ENCODE measurements around the gene CUL9. TPM values are rescaled to one million over a fixed set of nuclear protein-coding genes. Genes with fewer than 3 reads are reported as not detected.

Gene CUL9
- total and polyA plus RNA-seq, 3 experiments from 2014 or later, result 9.0 to 38.3 (median 35.3) TPM

DNA sequence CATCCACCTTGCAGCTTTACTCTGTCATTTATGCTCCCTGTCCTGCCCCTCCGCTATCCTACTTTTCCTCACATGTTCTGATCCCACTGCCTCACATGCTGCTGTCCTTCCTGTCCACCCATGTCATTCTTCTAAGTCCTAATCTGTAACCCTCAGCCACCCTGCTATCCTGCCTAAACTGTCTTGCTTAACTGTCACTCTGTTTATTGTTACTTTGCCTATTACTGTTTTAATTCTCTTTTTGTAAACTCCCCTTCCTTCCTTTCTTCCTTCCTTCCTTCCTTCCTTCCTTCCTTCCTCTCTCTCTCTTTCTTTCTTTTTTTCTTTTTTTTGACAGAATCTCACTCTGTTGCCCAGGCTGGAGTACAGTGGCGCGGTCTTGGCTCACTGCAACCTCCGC, 1.4 kb downstream of the CUL9 start:
- Mint-ChIP-seq H3K27ac (peak overlapping the region in 7 of 8 donors; percentile 62 to 97 (median 96)), H3K27me3 (peaks cover 0 to 2% of the 10 kb centered on the region in 2 donors), H3K4me3 (peak overlapping the region; percentile 28 to 97 (median 93)), H3K36me3 (peaks cover 7 to 63% (median 10%) of the 10 kb centered on the region in 3 donors), H3K9me3 (no peaks in the 10 kb centered on the region), H3K4me1 (peaks cover 46 to 64% (median 61%) of the 10 kb centered on the region in 3 donors)
- Histone ChIP-seq H3K4me1 (ENCODE audit: insufficient read depth, low read length) (peaks cover 58% of the 10 kb centered on the region), H3K27ac (ENCODE audit: low read depth, low read length) (peak overlapping the region; percentile 70), H3K4me3 (ENCODE audit: low read length) (peak overlapping the region; percentile 76), H3K36me3 (ENCODE audit: insufficient read depth, low read length) (peaks cover 12% of the 10 kb centered on the region), H3K27me3 (ENCODE audit: insufficient read depth, low read length, poor library complexity, severe bottlenecking) (no peaks in the 10 kb centered on the region), H3K9me3 (ENCODE audit: low read length) (no peaks in the 10 kb centered on the region)
- DNase-seq, result no peak
- ChIA-PET CTCF (interaction anchor here (1.6 kb wide), 1 partner anchor 46 kb away, joined by 6 read pairs; the partner anchor contains the start of gene DNPH1), POLR2A (interaction anchor here (1.7 kb wide), 1 partner anchor 11 kb away, joined by 9 read pairs; no protein-coding TSS in a partner anchor)

DNA sequence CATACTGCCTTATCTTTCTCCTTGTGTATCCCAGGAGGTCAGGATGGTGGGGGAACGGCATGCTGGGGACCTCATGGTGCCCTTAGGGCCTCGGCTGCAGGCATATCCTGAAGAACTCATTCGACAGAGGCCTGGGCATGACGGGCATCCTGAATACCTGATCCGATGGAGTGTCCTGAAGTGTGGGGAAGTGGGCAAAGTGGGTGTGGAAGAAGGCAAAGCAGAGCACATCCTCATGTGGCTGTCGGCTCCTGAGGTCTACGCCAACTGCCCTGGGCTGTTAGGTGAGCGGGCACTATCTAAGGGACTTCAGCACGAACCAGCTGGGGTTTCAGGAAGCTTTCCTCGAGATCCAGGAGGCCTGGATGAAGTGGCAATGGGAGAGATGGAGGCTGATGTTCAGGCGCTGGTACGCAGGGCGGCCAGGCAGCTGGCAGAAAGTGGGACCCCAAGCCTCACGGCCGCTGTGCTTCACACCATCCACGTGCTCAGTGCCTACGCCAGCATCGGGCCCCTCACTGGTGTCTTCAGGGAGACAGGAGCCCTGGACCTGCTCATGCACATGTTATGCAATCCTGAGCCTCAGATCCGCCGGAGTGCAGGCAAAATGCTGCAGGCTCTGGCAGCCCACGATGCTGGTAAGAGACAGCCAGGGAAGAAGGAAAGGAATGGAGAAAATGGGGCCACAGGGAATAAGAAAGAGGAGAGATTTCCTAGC, 2.4 kb downstream of the CUL9 start:
- no peak for DNase-seq
- Mint-ChIP-seq H3K27me3 (peaks cover 0 to 2% of the 10 kb centered on the region in 2 donors), H3K4me1 (peaks cover 44 to 64% (median 62%) of the 10 kb centered on the region in 3 donors), H3K27ac (peak overlapping the region in 5 of 8 donors; percentile 40 to 77 (median 51)), H3K36me3 (peaks cover 6 to 59% (median 10%) of the 10 kb centered on the region in 3 donors), H3K9me3 (no peaks in the 10 kb centered on the region), H3K4me3 (peak overlapping the region in 6 of 7 donors; percentile 8 to 97 (median 54))
- Histone ChIP-seq H3K36me3 (ENCODE audit: insufficient read depth, low read length) (peaks cover 7% of the 10 kb centered on the region), H3K9me3 (ENCODE audit: low read length) (no peaks in the 10 kb centered on the region), H3K27me3 (ENCODE audit: insufficient read depth, low read length, poor library complexity, severe bottlenecking) (no peaks in the 10 kb centered on the region), H3K4me1 (ENCODE audit: insufficient read depth, low read length) (peaks cover 58% of the 10 kb centered on the region), H3K4me3 (ENCODE audit: low read length) (no peak overlapping the region), H3K27ac (ENCODE audit: low read depth, low read length) (no peak overlapping the region)
- ChIA-PET POLR2A (no interaction called here), CTCF (no interaction called here)

DNA sequence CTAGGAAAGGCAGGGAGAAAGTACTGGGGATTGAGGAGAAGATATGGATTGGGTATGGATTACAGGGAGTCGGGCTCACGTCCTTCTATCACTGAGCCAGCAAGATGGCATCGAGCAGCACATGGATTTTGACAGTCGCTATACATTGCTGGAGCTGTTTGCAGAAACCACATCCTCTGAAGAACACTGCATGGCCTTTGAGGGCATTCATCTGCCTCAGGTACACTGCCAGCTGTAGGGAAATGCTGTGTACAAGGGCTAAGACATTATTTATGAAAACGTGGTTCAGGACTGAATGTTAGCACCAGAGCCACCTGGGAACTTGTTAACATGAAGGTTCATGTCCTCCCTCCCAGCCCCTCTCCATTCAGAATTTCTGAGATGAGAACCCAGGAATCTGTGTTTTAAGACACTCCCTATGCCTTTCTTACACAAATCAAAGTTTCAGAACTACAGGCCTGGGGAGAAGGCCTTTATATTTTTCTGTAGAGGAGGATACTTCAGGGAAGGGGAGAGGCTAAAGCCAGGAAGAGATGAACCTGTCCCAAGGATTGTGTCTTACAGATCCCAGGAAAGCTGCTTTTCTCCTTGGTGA, 3.5 kb downstream of the CUL9 start:
- peaks cover 7% of the 10 kb centered on the region for H3K36me3 ChIP-seq (ENCODE audit: insufficient read depth, low read length)
- Mint-ChIP-seq H3K27me3 (peaks cover 0 to 2% of the 10 kb centered on the region in 2 donors), H3K4me3 (peak overlapping the region in 6 of 7 donors; percentile 3 to 23 (median 13)), H3K36me3 (peaks cover 6 to 62% (median 10%) of the 10 kb centered on the region in 3 donors), H3K4me1 (peaks cover 46 to 72% (median 69%) of the 10 kb centered on the region in 3 donors), H3K27ac (peak overlapping the region in 7 of 8 donors; percentile 6 to 87 (median 48)), H3K9me3 (no peaks in the 10 kb centered on the region)
- H3K27ac ChIP-seq (ENCODE audit: low read depth, low read length), result no peak overlapping the region
- H3K4me1 ChIP-seq (ENCODE audit: insufficient read depth, low read length), result peaks cover 62% of the 10 kb centered on the region
- H3K9me3 ChIP-seq (ENCODE audit: low read length), result no peaks in the 10 kb centered on the region
- CTCF ChIA-PET, result interaction anchor here (1.1 to 1.6 kb wide), 2 partner anchors 11 to 42 kb away, joined by 3 to 5 read pairs; no protein-coding TSS in a partner anchor
- peak overlapping the region; percentile 17 for H3K4me3 ChIP-seq (ENCODE audit: low read length)
- POLR2A ChIA-PET, result no interaction called here
- H3K27me3 ChIP-seq (ENCODE audit: insufficient read depth, low read length, poor library complexity, severe bottlenecking), result no peaks in the 10 kb centered on the region
- DNase-seq, result peak in 1 of 5 donors; percentile 51

DNA sequence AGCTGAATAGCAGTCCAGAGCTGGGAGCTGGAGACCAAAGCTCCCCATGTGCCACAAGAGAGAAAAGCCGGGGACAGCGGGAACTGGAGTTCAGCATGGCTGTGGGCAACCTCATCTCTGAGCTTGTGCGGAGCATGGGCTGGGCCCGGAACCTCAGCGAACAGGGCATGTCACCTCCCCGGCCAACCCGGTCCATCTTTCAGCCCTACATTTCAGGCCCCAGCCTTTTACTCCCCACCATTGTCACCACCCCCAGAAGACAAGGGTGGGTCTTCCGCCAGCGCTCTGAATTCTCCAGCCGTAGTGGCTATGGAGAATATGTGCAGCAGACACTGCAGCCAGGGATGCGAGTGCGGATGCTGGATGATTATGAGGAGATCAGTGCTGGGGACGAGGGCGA, 4.0 kb downstream of the CUL9 start:
- Mint-ChIP-seq H3K27me3 (peaks cover 0 to 2% of the 10 kb centered on the region in 2 donors), H3K4me3 (peak overlapping the region in 1 of 7 donors; percentile 39), H3K27ac (peak overlapping the region in 2 of 8 donors; percentile 64 to 91), H3K9me3 (no peaks in the 10 kb centered on the region), H3K36me3 (peaks cover 6 to 66% (median 11%) of the 10 kb centered on the region in 3 donors), H3K4me1 (peaks cover 48 to 75% (median 72%) of the 10 kb centered on the region in 3 donors)
- Histone ChIP-seq H3K36me3 (ENCODE audit: insufficient read depth, low read length) (peaks cover 7% of the 10 kb centered on the region), H3K27ac (ENCODE audit: low read depth, low read length) (no peak overlapping the region), H3K4me1 (ENCODE audit: insufficient read depth, low read length) (peaks cover 60% of the 10 kb centered on the region), H3K27me3 (ENCODE audit: insufficient read depth, low read length, poor library complexity, severe bottlenecking) (no peaks in the 10 kb centered on the region), H3K9me3 (ENCODE audit: low read length) (no peaks in the 10 kb centered on the region), H3K4me3 (ENCODE audit: low read length) (no peak overlapping the region)
- no peak for DNase-seq
- ChIA-PET CTCF (interaction anchor here (1.1 to 1.6 kb wide), 2 partner anchors 11 to 42 kb away, joined by 3 to 5 read pairs; no protein-coding TSS in a partner anchor), POLR2A (no interaction called here)

GRCh38 chr6:43186706-43187105, 4.7 kb downstream of the CUL9 start:
- ChIA-PET POLR2A (no interaction called here), CTCF (no interaction called here)
- Mint-ChIP-seq H3K9me3 (no peaks in the 10 kb centered on the region), H3K36me3 (peaks cover 6 to 67% (median 12%) of the 10 kb centered on the region in 3 donors), H3K4me1 (peaks cover 42 to 71% (median 65%) of the 10 kb centered on the region in 3 donors), H3K4me3 (peak overlapping the region in 3 of 7 donors; percentile 3 to 39 (median 37)), H3K27ac (peak overlapping the region in 2 of 8 donors; percentile 64 to 80), H3K27me3 (peaks cover 0 to 2% of the 10 kb centered on the region in 2 donors)
- Histone ChIP-seq H3K27me3 (ENCODE audit: insufficient read depth, low read length, poor library complexity, severe bottlenecking) (no peaks in the 10 kb centered on the region), H3K27ac (ENCODE audit: low read depth, low read length) (no peak overlapping the region), H3K4me1 (ENCODE audit: insufficient read depth, low read length) (peaks cover 53% of the 10 kb centered on the region), H3K9me3 (ENCODE audit: low read length) (no peaks in the 10 kb centered on the region), H3K36me3 (ENCODE audit: insufficient read depth, low read length) (peaks cover 7% of the 10 kb centered on the region), H3K4me3 (ENCODE audit: low read length) (no peak overlapping the region)
- no peak for DNase-seq

- ChIA-PET CTCF (interaction anchor here (0.7 to 1.1 kb wide), 2 partner anchors 41 to 60 kb away, joined by 3 read pairs; partner anchors contain the start of gene DNPH1), POLR2A (no interaction called here)
- Histone ChIP-seq H3K4me3 (ENCODE audit: low read length) (no peak overlapping the region), H3K27ac (ENCODE audit: low read depth, low read length) (no peak overlapping the region), H3K4me1 (ENCODE audit: insufficient read depth, low read length) (peaks cover 48% of the 10 kb centered on the region), H3K36me3 (ENCODE audit: insufficient read depth, low read length) (peaks cover 8% of the 10 kb centered on the region), H3K27me3 (ENCODE audit: insufficient read depth, low read length, poor library complexity, severe bottlenecking) (no peaks in the 10 kb centered on the region), H3K9me3 (ENCODE audit: low read length) (no peaks in the 10 kb centered on the region)
- Mint-ChIP-seq H3K36me3 (peaks cover 6 to 71% (median 15%) of the 10 kb centered on the region in 3 donors), H3K9me3 (no peaks in the 10 kb centered on the region), H3K27ac (peak overlapping the region in 1 of 8 donors; percentile 40), H3K27me3 (no peaks in the 10 kb centered on the region), H3K4me1 (peaks cover 36 to 61% (median 58%) of the 10 kb centered on the region in 3 donors), H3K4me3 (peak overlapping the region in 1 of 7 donors; percentile 28)
- no peak for DNase-seq
Measured at GRCh38 chr6:43187821-43188220, 5.8 kb downstream of the CUL9 start.

DNA sequence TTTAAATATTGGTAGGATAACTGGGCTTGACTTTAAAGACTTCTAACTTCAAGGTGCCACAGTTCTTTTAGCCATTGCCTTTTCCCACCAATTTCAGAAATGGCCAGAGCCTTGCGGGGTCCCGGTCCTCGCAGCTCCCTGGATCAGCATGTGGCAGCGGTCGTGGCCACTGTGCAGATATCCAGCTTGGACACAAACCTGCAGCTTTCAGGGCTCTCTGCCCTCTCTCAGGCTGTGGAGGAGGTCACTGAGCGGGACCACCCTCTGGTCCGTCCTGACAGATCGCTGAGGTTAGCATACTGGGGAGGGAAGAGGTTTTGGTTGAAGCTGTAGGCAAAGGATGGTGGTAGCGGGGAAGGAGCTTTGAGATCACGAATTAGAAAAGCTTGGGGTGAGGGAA, 6.4 kb downstream of the CUL9 start:
- no peaks in the 10 kb centered on the region for H3K27me3 ChIP-seq (ENCODE audit: insufficient read depth, low read length, poor library complexity, severe bottlenecking)
- H3K36me3 Mint-ChIP-seq, result peaks cover 6 to 76% (median 19%) of the 10 kb centered on the region in 3 donors
- no peaks in the 10 kb centered on the region for H3K9me3 ChIP-seq (ENCODE audit: low read length)
- H3K4me1 ChIP-seq (ENCODE audit: insufficient read depth, low read length), result peaks cover 42% of the 10 kb centered on the region
- POLR2A ChIA-PET, result no interaction called here
- no peak overlapping the region for H3K27ac ChIP-seq (ENCODE audit: low read depth, low read length)
- H3K4me3 ChIP-seq (ENCODE audit: low read length), result no peak overlapping the region
- peaks cover 30 to 55% (median 55%) of the 10 kb centered on the region in 3 donors for H3K4me1 Mint-ChIP-seq
- H3K27ac Mint-ChIP-seq, result peak overlapping the region in 3 of 8 donors; percentile 26 to 92 (median 59)
- CTCF ChIA-PET, result interaction anchor here (0.7 to 1.1 kb wide), 2 partner anchors 40 to 60 kb away, joined by 3 read pairs; partner anchors contain the start of gene DNPH1
- no peaks in the 10 kb centered on the region for H3K27me3 Mint-ChIP-seq
- H3K36me3 ChIP-seq (ENCODE audit: insufficient read depth, low read length), result peaks cover 11% of the 10 kb centered on the region
- DNase-seq, result no peak
- H3K9me3 Mint-ChIP-seq, result no peaks in the 10 kb centered on the region
- no peak overlapping the region for H3K4me3 Mint-ChIP-seq

Measured in CD8-positive, alpha-beta memory T cell (primary cell).